Esophagus squamous epithelium (tissue), 5 donors: ENCODE measurements around the gene AP5Z1. TPM values are rescaled to one million over a fixed set of nuclear protein-coding genes. Genes with fewer than 3 reads are reported as not detected.

Experiments used
- DNase-seq: peaks from one replicate; lab custom pipeline; 2025; lab: John Stamatoyannopoulos, UW
- H3K27ac ChIP-seq, 4 donors: fragments of 200-600 bp; sonication (generic); one replicate each; pipeline ENCODE4 v1.5.1; 2016 to 2019; ENCODE audit warnings: mild to moderate bottlenecking in 1 of 4
- H3K27me3 ChIP-seq, 4 donors: fragments of 200-600 bp; sonication (generic); 1 replicate in 3 of 4; 2 replicates in 1 of 4; pipeline versions ENCODE4 v1.5.1 to v1.6.0; 2017 to 2021; ENCODE audit warnings: antibody characterized with exemption in 1 of 4
- H3K36me3 ChIP-seq, 3 donors: fragments of 200-600 bp; sonication (generic); one replicate each; pipeline ENCODE4 v1.5.1; 2016 to 2019
- H3K4me1 ChIP-seq, 3 donors: fragments of 200-600 bp; sonication (generic); one replicate each; pipeline ENCODE4 v1.5.1; 2017 to 2019
- H3K4me3 ChIP-seq, 4 donors: fragments of 200-600 bp; sonication (generic); 1 replicate in 3 of 4; 2 replicates in 1 of 4; pipeline ENCODE4 v1.5.1; 2016 to 2019; ENCODE audit warnings: mild to moderate bottlenecking in 2 of 4, moderate library complexity in 1 of 4
- H3K9me3 ChIP-seq, 3 donors: fragments of 200-600 bp; sonication (generic); one replicate each; pipeline ENCODE4 v1.5.1; 2016 to 2019
- POLR2A ChIP-seq, 4 donors: fragments of 450-650 bp; IDR thresholded peaks; one replicate each; pipeline ENCODE4 v1.6.1; 2017; ENCODE audit warnings: antibody characterized with exemption in 4 of 4, mild to moderate bottlenecking in 4 of 4, moderate library complexity in 3 of 4
- WGBS, 2 donors: methylation state at CpG; one replicate each; pipeline ENCODE4 v1.1.5; 2018; 5-methylcytosine and 5-hydroxymethylcytosine counted together
- intact Hi-C: fragments of 100-400 bp; cut with DNase I; formaldehyde crosslinking; loops from one replicate; pipeline ENCODE4 v1.15.0; 2022
- total RNA-seq, 4 donors: library from RNA; depleted of rRNA; stranded (reverse); fragments of >200 nt; gene quantifications; one replicate each; pipeline ENCODE4 v1.1.0, GENCODE V29; 2016
- TF ChIP-seq, protein P1 (sequence below), 6 experiments: fragments of 450-650 bp in 4 of 6; fragments of 200-600 bp in 2 of 6; sonication (generic) in 2 of 6; IDR thresholded peaks; one replicate each; pipeline ENCODE4 v1.5.1; 2016 to 2019; ENCODE audit warnings: antibody characterized with exemption in 6 of 6, mild to moderate bottlenecking in 4 of 6, moderate library complexity in 4 of 6
- donor health status: DM: yes; HTN: yes; CAD: no.

The AP5Z1 gene
- total RNA-seq, 4 donors from 2014 or later: 11.2 to 32.8 (median 23.8) TPM

DNA sequence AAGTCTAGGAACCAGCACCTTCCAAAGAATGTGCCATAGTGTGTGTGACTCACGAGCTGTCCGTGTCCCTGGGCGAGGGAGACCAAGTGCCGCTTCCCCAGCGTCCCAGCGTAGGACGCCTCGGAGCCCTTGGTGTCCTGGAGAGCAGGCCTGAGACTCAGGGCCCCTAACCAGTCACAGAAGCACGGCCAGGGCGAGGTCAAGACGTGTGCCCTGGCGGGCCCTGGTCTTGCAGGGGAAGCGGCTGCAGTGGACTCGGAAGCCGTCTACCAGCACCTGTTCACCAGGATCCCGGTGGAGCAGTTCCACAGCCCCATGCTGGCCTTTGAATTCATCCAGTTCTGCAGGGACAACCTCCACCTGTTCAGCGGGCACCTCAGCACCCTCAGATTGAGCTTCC is 10.6 kb downstream of the AP5Z1 start:
- no peaks in the 10 kb centered on the region for H3K4me1 ChIP-seq
- no peak for DNase-seq
- H3K36me3 ChIP-seq: peaks cover 54 to 100% (median 79%) of the 10 kb centered on the region in 3 donors
- TF ChIP-seq, protein P1, sequence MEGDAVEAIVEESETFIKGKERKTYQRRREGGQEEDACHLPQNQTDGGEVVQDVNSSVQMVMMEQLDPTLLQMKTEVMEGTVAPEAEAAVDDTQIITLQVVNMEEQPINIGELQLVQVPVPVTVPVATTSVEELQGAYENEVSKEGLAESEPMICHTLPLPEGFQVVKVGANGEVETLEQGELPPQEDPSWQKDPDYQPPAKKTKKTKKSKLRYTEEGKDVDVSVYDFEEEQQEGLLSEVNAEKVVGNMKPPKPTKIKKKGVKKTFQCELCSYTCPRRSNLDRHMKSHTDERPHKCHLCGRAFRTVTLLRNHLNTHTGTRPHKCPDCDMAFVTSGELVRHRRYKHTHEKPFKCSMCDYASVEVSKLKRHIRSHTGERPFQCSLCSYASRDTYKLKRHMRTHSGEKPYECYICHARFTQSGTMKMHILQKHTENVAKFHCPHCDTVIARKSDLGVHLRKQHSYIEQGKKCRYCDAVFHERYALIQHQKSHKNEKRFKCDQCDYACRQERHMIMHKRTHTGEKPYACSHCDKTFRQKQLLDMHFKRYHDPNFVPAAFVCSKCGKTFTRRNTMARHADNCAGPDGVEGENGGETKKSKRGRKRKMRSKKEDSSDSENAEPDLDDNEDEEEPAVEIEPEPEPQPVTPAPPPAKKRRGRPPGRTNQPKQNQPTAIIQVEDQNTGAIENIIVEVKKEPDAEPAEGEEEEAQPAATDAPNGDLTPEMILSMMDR (IDR thresholded peaks at IDR 0.05): no peak
- TF ChIP-seq POLR2A (IDR thresholded peaks at IDR 0.05): no peak
- H3K27ac ChIP-seq: no peak overlapping the region
- H3K4me3 ChIP-seq: no peak overlapping the region
- no peaks in the 10 kb centered on the region for H3K9me3 ChIP-seq
- H3K27me3 ChIP-seq: no peaks in the 10 kb centered on the region
- WGBS, 2 donors: 93 to 97% methylated on average over 6 to 13 of the region's 17 CpGs
- intact Hi-C loops: no loop called here

DNA sequence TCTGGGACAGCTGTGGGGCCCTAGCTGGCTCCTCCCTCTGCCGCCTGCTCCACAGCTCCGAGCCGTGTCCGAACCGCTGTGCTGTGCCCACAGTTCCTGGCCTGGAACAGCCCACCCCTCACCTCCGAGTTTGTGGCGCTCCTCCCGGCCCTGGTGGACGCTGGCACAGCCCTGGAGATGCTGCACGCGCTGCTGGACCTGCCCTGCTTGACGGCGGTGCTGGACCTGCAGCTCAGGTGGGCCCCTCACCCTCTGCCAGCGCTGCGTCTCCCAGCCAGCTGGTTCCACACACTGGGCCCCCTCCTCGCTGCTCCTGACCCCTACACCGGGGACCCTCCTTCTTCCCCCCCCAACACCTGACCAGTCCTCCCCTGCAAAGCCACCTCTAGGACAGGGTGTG is 12.1 kb downstream of the AP5Z1 start:
- no peak overlapping the region for H3K27ac ChIP-seq
- H3K9me3 ChIP-seq: no peaks in the 10 kb centered on the region
- peaks cover 0 to 9% (median 9%) of the 10 kb centered on the region in 3 donors for H3K4me1 ChIP-seq
- TF ChIP-seq, protein P1 (IDR thresholded peaks at IDR 0.05): no peak
- no peak for TF ChIP-seq POLR2A (IDR thresholded peaks at IDR 0.05)
- intact Hi-C loops: no loop called here
- H3K4me3 ChIP-seq: no peak overlapping the region
- 91 to 100% methylated on average over 2 to 8 of the region's 17 CpGs for WGBS, 2 donors
- peaks cover 49 to 98% (median 68%) of the 10 kb centered on the region in 3 donors for H3K36me3 ChIP-seq
- DNase-seq: no peak
- H3K27me3 ChIP-seq: no peaks in the 10 kb centered on the region

DNA sequence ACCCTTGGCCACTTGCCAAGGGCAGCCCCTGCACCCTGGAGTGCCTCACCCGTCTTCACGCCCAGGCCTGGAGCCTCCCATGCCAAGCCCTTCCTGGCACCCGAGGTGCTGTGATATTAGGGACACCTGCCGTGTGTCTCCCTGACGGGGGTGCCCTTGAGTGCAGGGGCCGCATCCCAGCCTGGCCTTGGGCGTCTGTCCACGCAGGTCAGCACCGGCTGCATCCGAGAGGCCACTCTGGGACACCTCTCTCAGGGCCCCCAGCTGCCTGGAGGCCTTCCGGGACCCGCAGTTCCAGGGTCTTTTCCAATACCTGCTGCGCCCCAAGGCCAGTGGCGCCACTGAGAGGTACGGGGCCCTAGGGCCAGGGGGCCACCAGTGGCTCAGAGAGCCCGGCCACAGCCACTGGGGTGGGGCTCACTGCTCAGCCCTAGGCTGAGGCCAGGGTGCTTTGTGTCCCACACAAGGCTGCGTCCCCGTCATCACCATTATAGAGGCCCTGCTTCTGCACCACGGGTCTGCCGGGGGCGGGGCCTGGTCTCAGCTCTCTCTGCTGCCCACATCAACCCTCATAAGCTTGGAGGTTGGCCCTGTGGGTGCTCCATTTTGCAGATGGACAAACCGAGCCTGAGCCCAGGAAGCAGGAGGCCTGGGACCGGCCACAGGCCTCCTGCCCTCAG is 12.7 kb downstream of the AP5Z1 start:
- intact Hi-C loops: no loop called here
- no peak overlapping the region for H3K4me3 ChIP-seq
- 77 to 88% methylated on average over 2 to 6 of the region's 23 CpGs for WGBS, 2 donors
- TF ChIP-seq, protein P1 (IDR thresholded peaks at IDR 0.05): no peak
- DNase-seq: no peak
- H3K9me3 ChIP-seq: no peaks in the 10 kb centered on the region
- H3K36me3 ChIP-seq: peaks cover 44 to 93% (median 63%) of the 10 kb centered on the region in 3 donors
- peaks cover 0 to 15% (median 15%) of the 10 kb centered on the region in 3 donors for H3K4me1 ChIP-seq
- no peak overlapping the region for H3K27ac ChIP-seq
- no peaks in the 10 kb centered on the region for H3K27me3 ChIP-seq

DNA sequence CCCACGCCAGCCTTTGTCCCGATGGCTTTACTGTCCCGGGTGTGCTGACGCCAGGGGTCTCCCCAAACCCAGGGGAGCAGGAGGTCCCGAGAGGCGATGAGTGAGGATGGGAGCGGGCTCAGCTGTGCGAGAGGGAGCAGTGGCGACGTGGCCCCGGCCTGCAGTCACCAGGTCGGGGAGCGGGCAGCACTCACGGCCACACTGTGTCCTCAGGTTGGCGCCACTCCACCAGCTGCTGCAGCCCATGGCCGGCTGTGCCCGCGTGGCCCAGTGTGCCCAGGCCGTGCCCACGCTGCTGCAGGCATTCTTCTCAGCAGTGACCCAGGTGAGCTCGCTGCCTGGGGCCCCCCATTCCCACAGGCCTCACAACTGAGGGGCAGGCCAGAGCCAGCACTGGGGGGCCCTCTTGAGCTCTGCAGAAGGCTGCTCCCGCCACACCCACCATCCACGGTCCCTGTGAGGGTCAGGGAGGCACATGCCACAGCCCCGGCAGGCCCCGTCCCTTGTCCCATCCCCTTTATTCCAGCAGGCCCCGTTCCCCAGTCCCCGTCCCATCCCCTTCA is 13.3 kb downstream of the AP5Z1 start:
- H3K27me3 ChIP-seq: no peaks in the 10 kb centered on the region
- no peak overlapping the region for H3K27ac ChIP-seq
- no peak for DNase-seq
- H3K9me3 ChIP-seq: no peaks in the 10 kb centered on the region
- 83 to 93% methylated on average over 1 to 4 of the region's 27 CpGs for WGBS, 2 donors
- intact Hi-C loops: no loop called here
- H3K4me1 ChIP-seq: peaks cover 0 to 18% (median 17%) of the 10 kb centered on the region in 3 donors
- peaks cover 38 to 86% (median 57%) of the 10 kb centered on the region in 3 donors for H3K36me3 ChIP-seq
- H3K4me3 ChIP-seq: no peak overlapping the region
- TF ChIP-seq, protein P1 (IDR thresholded peaks at IDR 0.05): no peak
- TF ChIP-seq POLR2A (IDR thresholded peaks at IDR 0.05): no peak
